IPS-NIHi7 (cell line): ENCODE results near the gene LAG3.

ENCODE experiments used
- DNase-seq: peaks from one replicate; pipeline ENCODE4 v3.0.0; 2012; ENCODE audit warnings: mixed read lengths; ENCODE audit errors: extremely low spot score

Gene LAG3

DNA sequence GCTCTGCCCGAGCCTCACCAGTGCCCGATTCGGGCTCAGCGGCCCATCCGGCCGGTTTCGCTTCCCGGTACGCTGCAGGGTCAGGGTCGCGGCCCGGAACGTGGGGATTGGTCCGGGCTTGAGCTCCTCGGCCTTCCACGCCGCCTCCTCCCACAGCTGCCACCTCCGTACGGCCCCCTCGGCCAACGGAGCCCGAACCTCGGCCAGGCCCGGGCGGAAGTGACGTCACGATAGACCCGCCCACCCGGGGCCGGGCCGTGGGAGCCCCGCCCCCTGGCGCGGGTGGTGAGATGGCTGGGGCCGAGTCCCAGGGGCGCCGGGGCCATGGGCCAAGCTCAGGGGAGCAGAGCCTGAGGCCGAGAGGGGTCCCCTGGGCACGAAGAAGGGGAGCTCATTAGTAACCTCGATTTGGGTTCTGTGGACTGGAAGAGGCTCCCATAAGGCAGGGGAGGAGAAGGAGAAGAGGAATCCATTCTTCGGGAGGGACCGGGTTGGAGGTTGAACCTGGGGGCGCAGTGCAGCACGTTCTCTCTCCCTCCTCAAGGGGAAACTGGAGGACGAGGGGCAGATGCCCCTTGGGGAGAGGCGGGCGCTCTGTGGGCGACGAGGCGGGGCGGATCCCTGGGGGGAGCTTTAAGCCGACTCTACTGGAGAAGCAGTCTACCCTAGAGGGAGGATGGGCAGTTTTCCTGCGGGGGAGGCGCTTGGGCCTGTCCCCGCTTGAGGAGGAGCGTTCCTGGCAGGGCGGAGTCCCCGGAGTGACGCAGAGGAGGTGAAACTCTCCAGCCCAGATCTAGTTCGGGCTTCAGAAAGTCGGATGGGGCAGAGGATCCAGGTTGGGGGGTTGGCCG, 19.2 kb upstream of the LAG3 start, which contains the start of gene MLF2:
MLF2 (minus strand) TSS at position 221 of the 851 bp plus-strand sequence. CDS start 807 bp downstream, outside the sequence.
- DNase-seq: peak; percentile 97

DNA sequence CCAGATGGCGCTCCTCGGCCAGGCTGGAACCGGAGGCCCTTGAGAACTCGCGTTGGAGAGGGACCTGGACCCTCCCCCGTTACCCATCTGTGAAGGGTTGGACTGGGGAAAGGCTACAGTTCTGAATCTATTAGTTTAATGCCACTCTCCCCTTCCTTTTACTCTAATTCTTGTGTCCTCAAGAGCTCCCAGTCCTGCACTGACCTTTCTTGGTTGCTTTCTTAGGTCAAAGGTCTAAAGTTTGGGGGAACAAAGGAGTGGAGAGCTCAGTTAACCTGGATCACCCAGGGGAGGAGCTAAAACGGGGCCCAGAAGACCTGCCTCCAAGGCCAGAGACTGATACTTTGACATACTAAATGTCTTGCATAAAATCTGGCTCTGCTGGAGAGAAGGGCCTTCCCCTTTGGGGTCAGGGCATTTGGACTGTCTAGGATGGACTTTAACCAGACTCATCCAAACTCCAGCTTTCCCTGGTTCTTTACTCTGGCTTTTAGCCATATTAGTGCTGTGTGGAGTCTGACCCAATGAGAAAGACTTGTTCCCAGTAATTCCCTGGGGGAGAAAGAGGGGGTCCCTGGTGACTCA, 18.5 kb upstream of the LAG3 start:
- DNase-seq: peak; percentile 34

DNA sequence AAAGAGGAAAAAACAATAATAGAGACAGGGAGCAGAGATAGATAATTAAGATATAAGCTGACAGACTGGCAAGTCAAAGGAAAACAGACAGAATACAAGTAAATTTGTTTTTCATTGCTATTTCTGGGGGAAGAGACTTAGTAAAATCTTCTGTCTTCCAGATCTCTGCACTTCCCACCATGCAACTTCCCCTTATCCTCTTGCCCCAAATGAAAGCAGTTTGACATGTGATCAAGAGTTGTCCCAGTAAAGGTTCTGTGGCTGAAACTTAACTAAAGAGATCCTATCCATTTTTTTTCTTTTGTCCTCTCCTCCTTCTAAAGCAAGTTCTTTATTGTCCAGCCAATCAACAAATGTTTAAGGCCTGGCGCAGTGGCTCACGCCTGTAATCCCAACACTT, 17.9 kb upstream of the LAG3 start:
- no peak for DNase-seq

DNA sequence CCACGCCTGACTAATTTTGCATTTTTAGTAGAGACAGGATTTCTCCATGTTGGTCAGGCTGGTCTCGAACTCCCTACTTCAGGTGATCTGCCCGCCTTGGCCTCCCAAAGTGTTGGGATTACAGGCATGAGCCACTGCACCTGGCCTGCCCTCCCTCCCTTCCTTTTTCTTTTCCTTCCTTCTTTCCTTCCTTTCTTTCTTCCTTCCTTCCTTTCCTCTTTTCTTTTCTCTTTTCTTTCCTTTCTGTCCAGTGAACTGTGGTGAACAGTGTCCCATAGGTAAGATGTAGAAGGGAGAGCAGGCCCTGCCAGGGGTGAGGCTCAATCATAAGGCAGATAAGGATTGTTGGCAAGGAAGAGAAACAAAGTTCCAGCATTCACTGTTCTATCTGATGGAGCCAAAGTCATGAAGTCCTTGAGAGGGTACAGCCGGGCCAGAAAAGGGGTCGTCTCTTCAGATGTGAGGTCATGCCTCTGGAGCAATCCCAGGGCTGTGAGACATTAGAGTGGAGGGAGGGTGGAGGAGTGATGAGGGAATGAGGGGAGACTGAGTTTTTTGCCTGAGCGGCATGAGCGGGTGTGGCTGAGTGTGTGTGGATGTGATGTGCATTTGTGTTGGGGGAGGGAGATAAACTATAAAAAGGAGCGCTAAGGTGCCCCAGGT, 15.2 kb upstream of the LAG3 start:
- DNase-seq: no peak

DNA sequence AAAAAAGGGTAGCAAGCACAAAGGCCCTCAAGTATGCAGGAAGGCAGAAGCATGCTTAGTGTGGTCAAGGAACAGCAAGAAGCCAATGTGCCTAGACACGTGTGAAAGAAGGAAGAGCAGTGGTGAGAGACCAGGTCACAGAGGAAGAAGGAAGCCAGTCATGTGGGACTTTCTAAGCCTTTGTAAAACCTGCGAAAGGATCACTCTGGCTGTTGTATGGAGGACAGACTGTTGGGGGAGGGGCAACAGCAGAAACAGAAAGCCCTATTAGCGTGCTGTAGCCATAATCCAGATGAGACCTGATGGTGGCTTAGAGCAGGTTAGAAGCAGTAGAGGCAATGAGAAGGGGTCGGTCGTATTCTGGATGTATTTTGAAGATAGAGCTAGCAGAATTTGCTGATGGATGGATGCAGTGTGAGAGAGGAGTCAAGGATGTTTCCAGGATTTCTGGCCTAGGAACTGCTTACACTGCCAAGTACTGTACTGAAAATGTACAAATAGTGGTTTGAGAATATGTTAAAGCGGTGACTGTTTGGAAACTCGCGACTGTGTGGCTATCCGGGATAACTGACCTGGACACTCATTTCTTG, 13.7 kb upstream of the LAG3 start:
- no peak for DNase-seq

DNA sequence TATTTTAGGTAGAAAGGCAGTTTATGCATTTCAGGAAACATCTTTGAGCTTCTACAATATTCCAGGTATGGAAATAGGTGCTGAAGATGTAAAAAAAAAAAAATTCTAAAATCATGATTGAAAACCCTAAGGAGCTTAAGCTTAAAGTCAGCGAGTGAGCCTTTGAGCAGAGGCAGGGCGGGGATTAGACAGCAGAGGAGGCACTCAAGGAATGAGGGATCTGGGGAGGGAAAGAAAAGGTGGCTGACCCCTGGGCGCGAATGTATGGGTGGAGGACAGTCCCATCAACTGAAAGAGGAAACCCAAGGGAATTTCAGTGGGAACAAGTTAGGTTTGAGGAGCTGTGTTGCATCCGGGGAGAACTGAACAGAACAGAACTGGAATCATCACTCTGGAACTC, 12.6 kb upstream of the LAG3 start:
- no peak for DNase-seq

DNA sequence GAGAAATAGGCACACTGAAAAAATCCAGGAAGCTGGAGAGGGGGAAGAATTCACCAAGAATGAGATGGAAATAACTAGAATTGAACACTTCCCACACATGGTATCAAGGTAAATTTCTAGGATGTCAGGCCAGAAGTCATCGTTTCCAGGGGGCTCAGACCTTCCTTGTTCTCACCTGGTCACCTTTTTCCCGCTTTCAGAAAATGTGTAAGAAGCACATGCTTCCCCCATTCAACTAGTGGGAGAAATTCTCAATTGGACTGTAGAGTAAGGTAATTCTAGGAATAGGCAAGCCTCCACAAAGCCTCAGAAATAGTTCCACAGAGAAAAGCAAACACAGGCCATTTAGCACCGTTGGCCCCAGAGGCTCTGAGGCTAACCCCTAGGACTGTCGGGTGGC, 8.9 kb upstream of the LAG3 start:
- no peak for DNase-seq

DNA sequence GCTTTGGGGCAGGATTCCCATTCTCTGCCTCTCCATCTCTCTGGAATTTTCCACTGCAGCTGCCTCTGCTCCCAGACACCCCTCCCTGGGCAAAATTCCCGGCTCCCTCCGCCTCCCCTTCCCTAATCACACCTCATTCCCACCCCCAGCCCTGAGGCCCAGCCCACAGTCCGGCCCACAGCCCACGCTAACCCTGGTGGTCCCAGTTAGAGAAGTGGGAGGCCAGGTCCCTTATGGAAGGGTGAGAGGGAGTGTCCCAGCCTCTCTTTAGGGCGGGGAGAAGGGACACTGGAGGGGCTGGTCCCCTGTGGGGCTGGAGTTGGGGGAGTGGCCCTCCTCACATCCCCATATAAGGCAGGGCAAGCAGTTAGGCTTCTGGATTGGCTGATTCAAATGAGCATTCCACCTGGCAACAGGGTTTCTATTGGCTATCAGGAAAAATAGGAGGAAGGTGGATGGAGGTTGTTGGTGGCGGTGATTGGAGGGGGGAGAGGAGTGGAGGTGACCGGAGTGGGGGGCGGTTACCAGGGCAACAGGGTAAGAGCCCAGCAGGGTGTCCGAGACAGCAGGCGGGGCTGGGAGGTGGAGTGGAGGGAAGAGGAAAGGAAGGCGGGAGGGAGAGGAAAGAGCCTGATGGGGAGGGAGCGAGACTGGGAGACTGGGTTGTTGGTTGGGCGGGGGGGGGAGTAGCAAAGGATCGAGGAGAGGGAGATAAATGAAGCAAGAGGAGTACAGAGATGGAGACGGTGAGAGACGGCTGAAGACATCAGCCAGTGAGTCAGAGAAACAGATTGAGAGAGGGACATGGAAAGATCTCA, 8.1 kb upstream of the LAG3 start:
- peak; percentile 95 for DNase-seq

DNA sequence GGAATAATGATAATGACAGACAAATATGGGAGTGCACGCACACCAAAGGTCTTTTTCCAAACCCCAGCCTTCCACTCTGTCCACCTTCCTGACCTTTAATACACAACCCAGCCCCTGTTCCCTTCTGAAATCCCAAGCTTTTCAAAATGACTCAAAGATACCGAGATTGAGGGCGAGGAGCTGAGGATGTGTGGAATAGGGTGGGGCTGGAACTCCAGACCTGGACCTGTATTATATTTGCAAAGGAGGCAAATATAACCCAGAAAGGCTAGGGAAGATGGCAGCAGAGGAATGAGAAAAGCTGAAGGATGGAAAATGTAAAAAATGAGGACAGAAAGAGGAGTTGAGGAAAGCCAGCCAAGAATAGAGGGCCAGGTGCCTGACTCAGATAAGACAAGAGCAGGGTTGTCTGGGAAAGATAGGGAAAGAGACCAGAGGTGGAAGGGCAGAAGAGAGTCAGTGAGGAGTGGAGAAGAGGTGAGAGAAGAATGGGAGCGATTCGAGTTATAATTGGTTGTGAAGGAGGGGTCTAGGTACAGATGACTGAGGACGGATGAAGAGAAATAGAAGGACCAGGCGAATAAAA, 7.2 kb upstream of the LAG3 start:
- DNase-seq: no peak

DNA sequence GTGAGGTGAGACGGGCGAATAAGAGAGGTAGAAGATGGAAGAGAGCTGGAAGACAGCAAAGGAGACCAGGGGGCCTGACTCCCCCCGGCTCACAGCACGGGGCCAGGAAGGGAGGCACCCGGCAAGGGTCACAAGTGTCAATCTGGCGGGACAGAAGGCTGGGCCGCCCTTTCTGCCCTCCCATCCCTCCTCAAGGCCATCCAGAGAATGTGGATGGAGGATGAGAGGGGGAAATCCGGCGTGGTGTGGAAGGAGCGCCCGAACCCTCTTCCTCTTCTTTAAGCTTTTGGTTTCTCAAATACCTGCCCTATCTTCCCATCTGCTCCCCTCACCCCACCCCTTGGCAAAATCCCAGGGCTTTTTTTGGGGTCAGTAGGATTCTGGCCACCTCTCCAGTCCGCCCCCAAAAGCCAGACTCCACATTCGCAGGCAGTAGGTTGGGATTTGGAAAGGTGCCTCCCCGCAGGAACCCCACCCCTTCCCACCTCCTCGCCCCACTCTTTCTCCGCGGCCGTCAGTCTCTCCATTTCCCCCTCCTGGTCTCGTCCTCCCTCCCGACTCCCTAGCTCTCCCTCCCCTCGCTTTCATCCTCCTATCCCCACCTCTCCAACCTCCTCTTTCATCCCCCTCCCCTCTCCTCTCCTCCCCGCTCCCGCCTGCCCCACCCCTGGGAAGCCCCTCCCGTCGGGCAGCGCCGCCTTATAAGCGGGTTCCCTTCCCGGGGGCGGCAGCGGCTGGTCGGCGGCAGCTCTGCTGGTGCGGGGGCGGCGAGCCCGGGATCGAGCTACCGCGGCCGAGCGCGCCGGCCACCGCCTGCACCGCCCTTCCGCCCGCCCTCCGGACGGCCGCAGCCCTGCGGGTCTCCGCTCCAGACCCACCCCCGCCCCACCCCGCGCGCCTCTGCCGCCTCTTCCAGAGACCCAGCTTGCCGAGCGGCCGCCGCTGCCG, 6.4 kb upstream of the LAG3 start, which contains the start of gene PTMS:
PTMS (plus strand) TSS at position 730 of the 948 bp plus-strand sequence. CDS start 343 bp downstream, outside the sequence.
- DNase-seq: peak; percentile 81

DNA sequence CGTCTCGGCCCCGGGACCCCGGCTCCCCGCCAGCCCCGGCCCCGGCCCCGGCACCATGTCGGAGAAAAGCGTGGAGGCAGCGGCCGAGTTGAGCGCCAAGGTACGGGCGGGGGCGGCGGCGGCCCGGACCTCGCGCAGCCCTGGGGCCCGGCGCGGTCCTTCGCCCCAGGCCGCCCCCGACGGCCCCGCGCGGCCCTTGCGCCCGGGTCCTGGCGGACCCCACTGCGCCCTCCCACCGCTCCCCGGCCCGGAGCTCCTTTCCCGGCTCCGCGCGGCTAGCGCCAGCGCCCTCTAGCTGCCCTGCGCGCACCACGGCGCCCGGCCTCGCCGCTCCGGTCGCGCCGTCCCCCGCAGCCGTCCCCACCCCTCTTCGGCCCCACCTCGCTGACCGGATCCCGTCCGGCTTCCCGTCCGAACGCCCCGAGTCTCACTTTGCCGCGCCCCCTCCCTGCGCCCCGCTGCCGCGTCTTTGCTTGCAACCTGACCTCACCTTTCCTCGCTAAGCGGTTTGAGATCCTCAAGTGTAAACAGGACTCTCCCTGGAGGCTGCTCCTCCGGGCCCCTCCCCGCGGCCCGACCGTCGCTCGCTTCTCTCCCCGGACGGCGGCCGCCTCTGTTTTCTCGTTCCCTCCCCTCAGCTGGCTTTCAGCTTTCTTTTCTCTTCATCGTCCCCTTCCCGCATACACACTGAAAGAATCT, 5.5 kb upstream of the LAG3 start:
- DNase-seq: peak; percentile 65

DNA sequence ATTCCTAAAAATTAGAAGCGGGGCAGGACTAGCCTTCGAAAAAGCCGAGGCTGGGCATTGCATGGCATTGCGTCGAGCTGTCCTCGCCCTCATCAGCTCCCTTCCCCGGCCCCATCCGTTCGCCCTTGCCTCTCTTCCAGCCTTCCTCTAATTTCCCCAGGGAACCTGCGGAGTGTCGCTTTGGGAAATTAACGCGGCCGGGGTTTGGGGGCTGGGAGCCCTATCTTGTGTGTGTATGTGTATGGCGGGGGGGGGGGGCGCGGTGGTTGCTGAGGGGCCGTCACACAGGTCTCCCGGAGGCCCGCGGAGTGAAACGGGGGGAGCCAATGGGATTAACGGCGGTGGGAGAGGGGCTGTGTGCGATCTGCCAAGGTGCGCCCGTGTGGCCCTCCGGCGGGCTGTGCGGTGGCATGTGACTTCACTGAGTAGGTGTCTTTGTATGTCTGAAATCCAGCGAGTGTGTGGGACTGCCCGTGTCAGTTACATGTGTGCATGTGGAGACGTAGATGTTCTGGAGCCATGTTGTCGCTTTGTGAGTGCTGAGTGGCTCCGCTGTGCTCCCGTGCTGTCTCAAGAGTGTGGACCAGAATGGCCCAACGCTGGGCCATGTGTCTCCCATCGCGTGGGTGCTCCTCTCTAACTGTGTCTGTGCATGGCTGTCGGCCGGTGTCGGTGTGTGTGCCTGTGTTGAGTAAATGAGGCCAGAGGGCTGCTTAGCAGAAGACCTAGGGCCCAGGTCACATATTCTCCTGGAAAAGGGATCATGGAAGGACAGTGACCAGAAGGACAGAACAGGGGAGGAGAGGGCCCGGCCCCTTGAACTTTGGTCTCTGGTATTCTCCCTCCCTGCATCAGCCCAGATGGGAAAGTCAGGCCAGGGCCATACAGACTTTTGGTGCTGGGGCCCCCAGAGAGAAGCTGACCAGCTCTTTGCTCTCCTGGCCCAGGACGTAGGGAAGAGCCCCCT, 4.7 kb upstream of the LAG3 start:
- no peak for DNase-seq

DNA sequence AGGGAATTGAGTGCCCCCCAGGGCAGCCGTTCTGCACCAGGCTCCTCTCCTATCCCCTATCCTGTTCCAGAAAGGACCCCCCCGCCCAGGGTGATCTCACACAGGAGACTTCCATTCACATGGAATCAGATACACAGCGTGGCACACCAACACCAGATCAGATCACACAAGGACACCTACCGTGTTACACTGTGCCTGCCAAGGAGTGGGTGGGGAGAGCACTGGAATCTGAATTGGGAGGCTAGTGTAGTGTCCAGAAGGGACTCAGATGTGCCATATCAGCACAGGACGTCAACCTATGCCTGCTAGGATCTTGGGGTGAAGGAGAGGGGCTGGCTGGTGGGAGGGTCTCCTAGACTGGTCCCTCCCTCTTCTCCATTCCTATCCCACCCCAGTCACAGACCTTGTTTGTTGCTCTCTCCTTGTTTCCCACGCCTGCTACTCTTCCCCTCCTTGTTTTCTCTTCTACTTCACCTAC, 3.8 kb upstream of the LAG3 start:
- no peak for DNase-seq

DNA sequence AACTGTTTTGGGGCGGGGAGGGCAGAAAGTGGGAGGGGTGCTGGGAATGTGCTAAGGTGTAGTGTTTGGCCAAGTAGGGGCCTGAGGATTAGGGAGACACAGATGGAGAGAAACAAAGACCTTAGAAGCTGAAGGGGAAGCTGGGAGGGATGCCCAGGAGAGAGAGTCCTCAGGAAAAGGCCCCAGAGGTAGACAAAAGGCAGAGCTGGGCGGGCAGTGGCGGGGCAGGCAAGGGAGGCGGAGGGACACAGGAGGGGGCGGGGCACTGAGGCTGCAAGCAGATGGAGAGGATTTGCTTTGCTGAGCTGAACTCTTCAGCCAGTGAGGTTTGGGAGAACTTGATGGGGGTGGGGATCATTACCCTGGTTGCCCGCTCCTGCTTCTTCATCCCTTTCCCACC, 3.3 kb upstream of the LAG3 start:
- DNase-seq: peak; percentile 67

DNA sequence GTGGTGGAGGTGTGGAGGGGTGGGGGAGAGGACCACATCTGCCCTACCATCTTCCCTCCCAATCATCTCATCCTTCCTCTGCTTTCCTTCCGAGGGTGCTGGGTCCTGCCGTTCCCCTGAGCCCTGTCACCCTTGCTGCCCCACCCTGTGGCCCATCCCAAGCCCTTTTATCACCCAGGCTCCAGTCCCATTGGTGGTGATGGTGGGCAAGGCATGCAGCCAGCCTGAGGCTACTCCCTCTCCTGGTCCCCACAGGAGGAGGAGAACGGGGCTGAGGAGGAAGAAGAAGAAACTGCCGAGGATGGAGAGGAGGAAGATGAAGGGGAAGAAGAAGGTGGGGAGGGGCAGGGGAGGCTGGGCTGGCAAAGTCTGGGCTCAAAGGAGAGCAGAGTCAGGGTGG, 2.7 kb upstream of the LAG3 start:
- no peak for DNase-seq

DNA sequence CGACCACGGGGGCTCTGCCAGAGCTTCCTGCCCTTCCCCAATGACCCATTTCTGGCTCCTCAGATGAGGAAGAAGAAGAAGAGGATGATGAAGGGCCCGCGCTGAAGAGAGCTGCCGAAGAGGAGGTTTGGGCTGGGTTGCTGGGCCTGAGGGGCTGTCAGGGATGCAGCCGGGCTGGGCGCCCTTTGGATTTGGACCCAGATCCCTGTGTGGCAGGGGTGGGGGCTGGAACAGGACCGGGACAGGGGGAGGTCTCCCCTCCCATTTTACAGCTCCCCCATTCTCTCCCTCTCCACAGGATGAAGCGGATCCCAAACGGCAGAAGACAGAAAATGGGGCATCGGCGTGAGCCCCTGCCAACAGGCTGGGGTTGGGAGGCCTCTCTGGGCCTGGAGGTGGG, 2.2 kb upstream of the LAG3 start:
- DNase-seq: no peak

DNA sequence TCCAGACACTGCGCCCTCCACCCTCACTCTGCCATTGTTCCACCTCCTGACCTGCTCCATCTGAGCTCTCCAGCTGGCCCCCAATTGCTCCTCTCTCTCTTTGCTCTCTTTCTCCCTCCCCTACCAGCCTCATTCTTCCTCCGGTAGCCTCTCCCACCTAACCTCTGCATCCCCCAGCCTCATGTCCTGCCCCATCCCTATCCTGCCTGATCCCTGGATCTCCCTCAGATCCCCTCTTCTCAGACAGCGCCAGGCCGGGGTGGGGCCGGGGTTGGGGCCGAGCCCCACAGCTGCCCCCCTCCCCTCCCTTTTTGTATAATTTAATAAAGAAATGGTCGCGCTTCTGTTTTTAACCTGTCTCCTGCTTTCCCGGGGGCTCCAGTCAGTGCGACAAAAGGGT, 1.7 kb upstream of the LAG3 start:
- no peak for DNase-seq

DNA sequence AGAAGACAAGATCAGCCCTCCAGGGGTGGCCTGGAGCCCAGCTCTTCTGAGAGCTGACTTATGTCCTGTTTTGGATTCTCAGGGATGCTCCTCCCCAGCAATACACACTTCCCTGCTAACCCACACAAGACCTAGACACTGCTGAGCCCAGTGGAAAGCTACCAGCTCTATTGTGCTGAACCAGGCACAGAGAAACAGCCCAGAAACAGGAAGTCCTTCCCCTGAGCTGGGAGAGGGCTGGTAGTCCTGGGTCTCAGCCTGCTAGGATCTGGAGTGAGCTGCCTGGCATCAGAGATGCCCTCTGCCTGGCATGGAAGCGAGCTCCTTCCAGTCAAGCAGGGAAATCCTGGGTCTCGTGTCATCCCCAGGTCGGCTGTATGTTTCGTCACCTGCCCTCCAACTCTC, 1.2 kb upstream of the LAG3 start:
- DNase-seq: no peak
